Neural progenitor cell (in vitro differentiated cells): Measurements from ENCODE around the gene HES4. TPM values are rescaled to one million over a fixed set of nuclear protein-coding genes. Genes with fewer than 3 reads are reported as not detected.

ENCODE experiments used
- DNase-seq: peaks from one replicate; pipeline ENCODE4 v3.0.0-alpha.2; 2016; ENCODE audit warnings: low spot score
- H2AFZ ChIP-seq: fragments of 200-600 bp; sonication (generic); replicated peaks from 2 replicates; pipeline ENCODE4 v1.6.1; 2016; ENCODE audit warnings: antibody characterized with exemption
- H3F3A ChIP-seq: fragments of 200-600 bp; sonication (generic); 2 replicates; pipeline ENCODE4 v1.6.1; 2016; ENCODE audit warnings: antibody characterized with exemption, low read depth
- H3K27ac ChIP-seq: fragments of 200-600 bp; sonication (generic); 2 replicates; pipeline ENCODE4 v1.5.1; 2016; ENCODE audit warnings: mild to moderate bottlenecking
- H3K27me3 ChIP-seq: fragments of 200-600 bp; sonication (generic); 2 replicates; pipeline ENCODE4 v1.6.1; 2016; ENCODE audit warnings: mild to moderate bottlenecking, moderate library complexity
- H3K36me3 ChIP-seq: fragments of 200-600 bp; sonication (generic); 2 replicates; pipeline ENCODE4 v1.5.1; 2016
- H3K4me1 ChIP-seq: fragments of 200-600 bp; sonication (generic); 2 replicates; pipeline ENCODE4 v1.6.1; 2016; ENCODE audit warnings: mixed run types
- H3K4me2 ChIP-seq: fragments of 200-600 bp; sonication (generic); 2 replicates; pipeline ENCODE4 v1.6.1; 2016
- H3K4me3 ChIP-seq: fragments of 200-600 bp; sonication (generic); 2 replicates; pipeline ENCODE4 v1.5.1; 2016
- H3K79me2 ChIP-seq: fragments of 200-600 bp; sonication (generic); 2 replicates; pipeline ENCODE4 v1.6.1; 2016; ENCODE audit warnings: low read depth
- H3K9ac ChIP-seq: fragments of 200-600 bp; sonication (generic); 2 replicates; pipeline ENCODE4 v1.6.1; 2016
- H3K9me3 ChIP-seq: fragments of 200-600 bp; sonication (generic); 2 replicates; pipeline ENCODE4 v1.5.1; 2016; ENCODE audit warnings: low read depth
- H4K20me1 ChIP-seq: fragments of 200-600 bp; sonication (generic); 2 replicates; pipeline ENCODE4 v1.6.1; 2016; ENCODE audit warnings: low read depth
- H3K27ac Mint-ChIP-seq: 3 replicates; pipeline ENCODE4 v1.8.0; 2021; ENCODE audit warnings: mixed read lengths
- H3K27me3 Mint-ChIP-seq: 2 replicates; pipeline ENCODE4 v1.8.0; 2022; ENCODE audit warnings: low read depth, mild to moderate bottlenecking, inconsistent platforms, moderate library complexity, mixed read lengths; ENCODE audit not compliant: insufficient read depth
- H3K36me3 Mint-ChIP-seq: 3 replicates; pipeline ENCODE4 v1.8.0; 2021; ENCODE audit warnings: mixed read lengths
- H3K4me1 Mint-ChIP-seq: 3 replicates; pipeline ENCODE4 v1.8.0; 2021; ENCODE audit warnings: mixed read lengths
- H3K4me3 Mint-ChIP-seq: 3 replicates; pipeline ENCODE4 v1.8.0; 2021; ENCODE audit warnings: mild to moderate bottlenecking, moderate library complexity, mixed read lengths
- H3K9me3 Mint-ChIP-seq: 3 replicates; pipeline ENCODE4 v1.8.0; 2020; ENCODE audit warnings: mixed read lengths
- CTCF ChIP-seq: fragments of 200-600 bp; sonication (generic); IDR thresholded peaks from 2 replicates; pipeline ENCODE4 v1.5.1; 2017; ENCODE audit warnings: antibody characterized with exemption, mild to moderate bottlenecking
- EZH2 ChIP-seq: fragments of 200-600 bp; sonication (generic); IDR thresholded peaks from 2 replicates; pipeline ENCODE4 v1.6.1; 2017; ENCODE audit warnings: antibody characterized with exemption, mild to moderate bottlenecking, moderate library complexity
- EZH2phosphoT487 ChIP-seq: fragments of 200-600 bp; sonication (generic); IDR thresholded peaks from 2 replicates; pipeline ENCODE4 v1.6.1; 2017; ENCODE audit warnings: antibody characterized with exemption
- total RNA-seq: library from RNA; depleted of rRNA; stranded (reverse); fragments of >200 nt; gene quantifications from 2 replicates; pipeline ENCODE4 v1.2.3, GENCODE V29; 2015; ENCODE audit warnings: low replicate concordance

HES4 gene
- total RNA-seq, 1 donor from 2014 or later, result 7.6 TPM

DNA sequence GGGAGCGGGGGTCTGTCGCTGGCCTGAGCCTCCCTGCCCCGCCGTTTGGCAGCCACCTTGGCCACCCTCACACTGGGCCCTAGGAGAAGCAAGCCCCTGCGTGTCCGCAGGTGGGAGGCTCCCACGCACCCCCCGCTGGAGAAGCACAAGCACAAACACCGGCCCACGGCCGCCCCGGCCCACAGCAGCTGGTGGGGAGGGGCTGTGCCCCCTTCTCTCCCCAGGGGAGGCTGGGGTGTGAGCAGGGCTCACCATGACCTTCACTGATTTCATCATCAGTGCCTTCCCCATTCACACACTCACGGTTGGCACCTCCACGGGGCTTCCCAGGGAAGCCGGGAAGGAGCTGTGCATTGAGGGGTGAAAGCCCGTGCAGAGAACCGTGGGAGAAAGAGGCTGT lies 27.9 kb upstream of the HES4 start:
- peaks cover 2% of the 10 kb centered on the region for H3K9me3 Mint-ChIP-seq
- Histone ChIP-seq H3K27ac (no peak overlapping the region), H3K9me3 (no peaks in the 10 kb centered on the region), H3K27me3 (no peaks in the 10 kb centered on the region), H3K9ac (no peak overlapping the region), H3K79me2 (peaks cover 13% of the 10 kb centered on the region), H2AFZ (no peak overlapping the region), H3K4me1 (peaks cover 31% of the 10 kb centered on the region), H3K36me3 (no peaks in the 10 kb centered on the region), H3F3A (peaks cover 19% of the 10 kb centered on the region), H3K4me3 (no peak overlapping the region), H4K20me1 (peaks cover 67% of the 10 kb centered on the region), H3K4me2 (no peak overlapping the region)
- peaks cover 9% of the 10 kb centered on the region for H3K27me3 Mint-ChIP-seq
- no peak for DNase-seq
- H3K36me3 Mint-ChIP-seq, result peaks cover 1% of the 10 kb centered on the region
- peaks cover 23% of the 10 kb centered on the region for H3K4me1 Mint-ChIP-seq
- TF ChIP-seq EZH2, result no peak
- no peak for TF ChIP-seq EZH2phosphoT487
- no peak for TF ChIP-seq CTCF
- H3K4me3 Mint-ChIP-seq, result no peak overlapping the region
- no peak overlapping the region for H3K27ac Mint-ChIP-seq

DNA sequence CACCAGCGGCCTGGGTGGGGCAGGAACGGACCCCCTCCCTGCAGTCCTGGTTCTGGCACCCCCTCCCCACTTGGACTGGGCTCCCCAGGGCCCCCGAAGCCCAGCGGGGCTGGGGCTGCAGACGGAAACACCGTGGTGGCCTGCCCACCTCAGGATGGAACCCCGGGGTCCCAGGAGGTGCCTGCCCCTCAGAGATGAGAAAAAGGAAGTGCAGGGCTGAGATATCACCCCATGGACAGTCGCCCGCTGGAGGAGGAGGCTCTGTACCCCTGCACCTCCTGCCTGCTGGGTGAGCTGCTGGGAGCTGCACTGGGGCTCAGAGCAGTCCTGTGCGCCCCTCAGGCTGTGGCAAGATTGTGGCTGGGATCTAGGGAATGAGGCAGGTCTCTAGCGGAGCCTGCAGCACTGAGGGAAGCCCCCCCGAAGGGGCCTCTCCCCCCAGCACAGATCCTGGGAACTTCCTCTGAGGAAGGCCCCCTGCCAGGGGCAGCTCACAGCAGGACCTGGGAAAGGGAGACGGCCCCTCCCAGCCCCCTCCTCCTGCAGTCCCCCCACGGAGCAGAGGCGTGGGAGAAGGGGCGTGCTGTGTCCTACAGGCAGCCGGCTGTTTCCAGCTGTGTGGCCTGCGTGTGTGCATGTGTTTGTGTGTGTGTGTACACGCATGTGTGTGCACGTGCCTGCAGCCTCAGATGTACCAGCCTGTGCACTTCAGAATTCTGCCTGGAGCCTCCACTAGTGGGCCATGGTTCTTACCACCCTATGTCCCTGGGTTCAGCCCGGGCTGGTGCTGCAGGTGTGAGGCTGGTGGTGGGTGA lies 26.9 kb upstream of the HES4 start:
- no peak overlapping the region for H3K27ac Mint-ChIP-seq
- Histone ChIP-seq H4K20me1 (peaks cover 67% of the 10 kb centered on the region), H3K27me3 (no peaks in the 10 kb centered on the region), H3K4me3 (no peak overlapping the region), H3K79me2 (peaks cover 22% of the 10 kb centered on the region), H3K36me3 (no peaks in the 10 kb centered on the region), H3K9me3 (no peaks in the 10 kb centered on the region), H3K9ac (no peak overlapping the region), H3F3A (peaks cover 15% of the 10 kb centered on the region), H3K4me1 (peaks cover 34% of the 10 kb centered on the region), H3K4me2 (no peak overlapping the region), H3K27ac (no peak overlapping the region), H2AFZ (no peak overlapping the region)
- DNase-seq, result no peak
- no peaks in the 10 kb centered on the region for H3K9me3 Mint-ChIP-seq
- peaks cover 1% of the 10 kb centered on the region for H3K36me3 Mint-ChIP-seq
- peaks cover 23% of the 10 kb centered on the region for H3K4me1 Mint-ChIP-seq
- peaks cover 6% of the 10 kb centered on the region for H3K27me3 Mint-ChIP-seq
- no peak for TF ChIP-seq EZH2
- TF ChIP-seq EZH2phosphoT487, result no peak
- TF ChIP-seq CTCF, result no peak
- H3K4me3 Mint-ChIP-seq, result no peak overlapping the region

DNA sequence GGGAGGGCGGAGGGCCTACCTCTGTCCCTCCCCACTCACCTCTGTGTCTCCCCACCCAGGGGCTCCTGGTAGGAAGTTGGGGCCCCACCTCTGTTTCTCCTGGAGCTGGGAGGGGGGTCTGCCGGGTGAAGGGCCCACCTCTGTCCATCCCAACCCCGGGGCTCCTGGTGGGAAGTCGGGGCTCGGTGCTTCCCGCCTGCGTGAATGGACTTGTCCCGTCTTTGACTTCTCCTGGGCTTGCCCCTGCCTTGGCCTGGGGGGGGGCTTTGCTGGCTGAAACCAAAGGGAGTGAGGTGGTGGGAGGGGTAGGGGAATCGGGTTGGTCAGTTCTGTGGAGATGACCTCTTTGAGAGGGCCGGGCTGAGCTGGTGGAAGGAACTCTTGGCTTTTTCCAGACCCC lies 25.8 kb upstream of the HES4 start:
- Mint-ChIP-seq H3K36me3 (peaks cover 1% of the 10 kb centered on the region), H3K27me3 (peaks cover 7% of the 10 kb centered on the region), H3K27ac (no peak overlapping the region), H3K4me3 (no peak overlapping the region), H3K4me1 (peaks cover 21% of the 10 kb centered on the region), H3K9me3 (no peaks in the 10 kb centered on the region)
- Histone ChIP-seq H4K20me1 (peaks cover 67% of the 10 kb centered on the region), H3K27me3 (no peaks in the 10 kb centered on the region), H3K27ac (no peak overlapping the region), H3K79me2 (peaks cover 33% of the 10 kb centered on the region), H3F3A (peaks cover 7% of the 10 kb centered on the region), H3K4me3 (no peak overlapping the region), H2AFZ (no peak overlapping the region), H3K4me2 (no peak overlapping the region), H3K36me3 (no peaks in the 10 kb centered on the region), H3K9me3 (no peaks in the 10 kb centered on the region), H3K4me1 (peaks cover 34% of the 10 kb centered on the region), H3K9ac (no peak overlapping the region)
- DNase-seq, result no peak
- no peak for TF ChIP-seq EZH2phosphoT487
- no peak for TF ChIP-seq CTCF
- TF ChIP-seq EZH2, result no peak
